HG03066 (cell line): ENCODE results near the gene AP2B1.
A peak's percentile ranks its signal among the peaks of the same experiment; 100 is the strongest.
"Not testable (repeated sequence)": the region's sequence is repeated elsewhere in the genome, so short reads cannot be mapped to it uniquely, and the experiment has no call there.

Source experiments
- ATAC-seq: cut with Tn5 transposase; IDR thresholded peaks from one replicate; pipeline ENCODE4 v1.9.1; 2021; ENCODE audit warnings: low read depth; ENCODE audit not compliant: unreplicated experiment

AP2B1 gene

GRCh38 chr17:35742896-35743477 lies 155.9 kb downstream of the AP2B1 start:
- ATAC-seq, result no peak

DNA sequence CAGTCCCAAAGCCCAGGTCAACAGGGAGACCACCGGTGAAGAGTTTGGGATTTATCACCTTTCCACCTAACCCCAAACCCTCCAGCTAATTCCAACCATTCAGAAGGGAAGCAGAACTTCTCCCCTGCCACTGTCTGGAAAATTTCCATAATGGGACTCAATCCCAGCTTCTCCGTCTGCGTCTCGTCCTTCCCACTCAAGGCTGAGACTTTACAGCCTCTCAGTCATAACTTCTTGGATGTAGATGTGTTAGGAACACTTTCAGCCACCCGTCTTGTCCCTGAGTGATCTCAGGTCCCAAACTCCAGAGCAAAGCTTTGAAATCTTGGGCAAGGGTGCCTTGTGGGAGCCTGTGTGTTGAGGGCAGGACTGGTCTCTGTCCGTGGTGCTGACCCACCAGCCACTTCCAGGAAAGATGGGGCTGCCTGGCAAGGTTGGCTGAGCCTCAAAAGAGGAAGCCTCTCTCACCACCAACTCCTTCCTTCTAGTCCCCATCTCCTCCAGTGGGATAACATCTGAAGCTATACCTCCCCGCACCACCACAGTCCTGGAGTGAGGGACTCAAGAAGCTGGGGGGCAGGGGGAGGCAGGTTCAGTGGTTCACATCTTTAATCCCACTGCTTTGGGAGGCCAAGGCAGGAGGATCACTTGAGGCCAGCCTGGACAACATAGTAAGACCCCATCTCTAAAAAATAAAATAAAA lies 156.7 kb downstream of the AP2B1 start:
- ATAC-seq, result no peak

DNA sequence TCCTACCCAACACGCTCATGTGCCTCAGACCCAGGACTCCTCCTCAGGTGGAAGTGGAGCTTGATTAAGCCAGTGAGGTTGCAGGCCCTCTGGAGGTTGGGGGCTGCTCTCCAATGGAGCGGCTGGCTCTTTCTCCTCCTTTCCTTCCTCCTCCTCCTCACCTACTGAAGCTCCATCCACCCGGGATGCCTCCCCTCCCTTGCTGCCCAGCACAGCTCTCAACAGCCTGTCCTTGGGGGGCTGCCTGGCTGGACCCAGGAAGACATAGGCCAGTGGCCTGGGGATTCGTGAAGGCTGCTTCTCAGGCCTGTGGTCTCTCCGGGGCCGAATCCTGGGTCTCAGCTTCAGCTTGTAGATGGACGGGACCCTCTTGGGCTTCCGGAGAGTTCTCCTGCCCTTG lies 157.7 kb downstream of the AP2B1 start:
- ATAC-seq, result no peak

GRCh38 chr17:35745246-35745645 lies 158.1 kb downstream of the AP2B1 start:
- no peak for ATAC-seq

DNA sequence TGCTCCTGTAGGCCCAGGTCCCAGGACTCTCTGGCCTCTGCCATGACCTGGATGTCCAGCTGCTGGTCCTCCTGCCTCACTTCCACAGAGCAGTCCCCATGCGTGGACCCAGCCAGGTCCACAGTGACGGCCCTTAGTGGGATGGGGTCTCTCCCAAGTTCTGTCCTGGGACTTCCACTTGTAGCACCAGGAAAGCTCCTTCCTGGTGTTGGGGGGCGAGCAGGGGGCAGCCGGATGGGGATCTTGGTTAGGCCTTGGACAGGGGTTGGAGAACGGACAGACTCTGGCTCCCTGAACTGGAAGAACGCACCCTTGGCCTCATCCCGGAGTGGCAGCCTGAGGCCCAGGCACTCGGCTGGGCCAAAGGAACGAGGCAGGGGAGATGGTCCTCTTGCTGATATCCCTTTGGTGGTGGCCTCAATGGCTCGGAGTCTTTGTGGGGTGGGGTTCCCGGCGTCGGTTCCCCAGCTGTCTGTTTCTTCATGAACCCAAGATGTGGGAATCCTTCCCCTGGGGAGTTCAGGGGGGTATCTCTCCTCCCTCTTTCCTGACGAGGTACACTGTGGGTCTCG lies 158.7 kb downstream of the AP2B1 start:
- no peak for ATAC-seq

DNA sequence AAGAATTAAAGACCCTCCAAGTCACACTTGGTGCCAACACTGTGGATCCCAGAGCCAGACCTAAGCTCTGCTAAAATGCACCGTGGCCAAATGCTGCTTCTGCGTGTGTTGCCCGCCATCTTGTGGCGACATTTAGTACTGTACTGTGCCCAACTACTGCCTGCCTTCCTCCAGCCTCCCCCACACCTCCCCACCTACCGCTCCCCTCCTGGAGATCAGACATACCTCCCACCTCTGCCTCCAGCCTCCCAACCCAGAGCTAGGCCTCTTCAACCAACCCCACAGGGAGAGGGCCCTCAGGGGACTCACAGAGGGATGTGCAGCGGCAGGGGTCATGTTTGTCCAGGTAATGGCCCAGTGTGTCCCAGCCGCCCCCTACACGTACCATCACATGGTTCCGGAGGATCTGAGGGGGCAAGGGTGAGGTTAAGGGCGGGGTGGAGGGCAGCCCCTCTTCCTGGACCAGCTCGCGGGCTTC lies 160.5 kb downstream of the AP2B1 start:
- no peak for ATAC-seq

GRCh38 chr17:35748341-35748841 lies 161.3 kb downstream of the AP2B1 start:
- no peak for ATAC-seq

DNA sequence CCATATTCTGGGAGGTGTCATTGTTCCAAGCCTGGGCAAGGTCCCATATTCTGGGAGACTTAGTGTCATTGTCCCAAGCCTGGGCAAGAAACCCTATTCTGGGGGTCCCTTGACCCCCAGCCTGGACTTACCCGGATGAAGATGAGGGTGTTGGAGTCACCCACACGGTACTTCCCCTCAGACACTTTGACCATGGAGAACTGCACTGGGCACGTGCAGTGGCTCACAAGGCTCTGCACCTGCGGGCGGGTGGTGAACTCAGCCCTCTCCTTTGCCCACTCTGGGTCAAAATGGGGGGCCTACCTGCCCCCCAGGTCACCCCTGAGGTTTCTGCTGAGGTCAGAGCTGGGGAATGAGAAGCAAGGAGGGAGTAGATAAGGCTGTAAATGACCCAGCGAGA lies 161.9 kb downstream of the AP2B1 start:
- ATAC-seq, result no peak

DNA sequence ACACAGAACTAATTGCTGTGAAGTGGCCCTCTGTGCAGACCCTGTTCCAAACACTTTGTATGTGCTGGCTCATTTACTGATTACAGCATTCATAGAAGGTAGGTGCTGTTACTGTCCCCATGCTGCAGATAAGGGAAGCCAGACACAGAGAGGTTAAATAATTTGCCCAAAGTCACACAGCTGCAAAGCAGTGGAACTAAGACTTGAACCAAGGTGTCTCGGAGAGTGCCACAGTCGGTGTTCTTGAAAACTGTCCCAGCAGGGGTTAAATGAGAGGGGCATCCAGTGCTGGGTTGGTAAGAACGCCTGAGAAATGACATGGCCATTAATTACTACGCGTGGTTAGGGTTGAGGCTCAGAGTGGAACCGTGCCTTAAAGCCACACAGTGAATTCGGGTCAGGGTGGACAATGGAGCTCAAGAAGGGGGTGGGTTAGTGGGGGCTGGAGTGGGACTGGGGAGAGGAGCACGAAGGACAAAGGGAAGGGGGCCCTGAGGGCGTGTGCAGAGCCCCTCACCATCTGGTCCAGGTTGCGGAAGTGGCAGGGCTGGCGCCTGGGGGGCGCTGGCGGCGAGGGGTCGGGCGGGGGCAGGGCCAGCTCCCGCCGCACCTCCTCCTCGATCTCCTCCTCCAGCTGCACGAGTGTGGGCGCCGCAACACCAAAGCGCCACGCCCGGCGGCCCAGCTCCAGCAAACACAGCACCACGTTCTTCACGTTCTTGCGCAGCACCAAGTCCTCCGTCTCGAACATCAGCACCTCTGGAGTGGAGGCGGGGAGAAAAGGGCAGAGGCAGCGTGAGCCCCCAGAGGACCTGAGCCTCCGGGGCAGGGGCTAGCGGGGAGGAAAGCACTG lies 162.7 kb downstream of the AP2B1 start:
- ATAC-seq, result no peak

DNA sequence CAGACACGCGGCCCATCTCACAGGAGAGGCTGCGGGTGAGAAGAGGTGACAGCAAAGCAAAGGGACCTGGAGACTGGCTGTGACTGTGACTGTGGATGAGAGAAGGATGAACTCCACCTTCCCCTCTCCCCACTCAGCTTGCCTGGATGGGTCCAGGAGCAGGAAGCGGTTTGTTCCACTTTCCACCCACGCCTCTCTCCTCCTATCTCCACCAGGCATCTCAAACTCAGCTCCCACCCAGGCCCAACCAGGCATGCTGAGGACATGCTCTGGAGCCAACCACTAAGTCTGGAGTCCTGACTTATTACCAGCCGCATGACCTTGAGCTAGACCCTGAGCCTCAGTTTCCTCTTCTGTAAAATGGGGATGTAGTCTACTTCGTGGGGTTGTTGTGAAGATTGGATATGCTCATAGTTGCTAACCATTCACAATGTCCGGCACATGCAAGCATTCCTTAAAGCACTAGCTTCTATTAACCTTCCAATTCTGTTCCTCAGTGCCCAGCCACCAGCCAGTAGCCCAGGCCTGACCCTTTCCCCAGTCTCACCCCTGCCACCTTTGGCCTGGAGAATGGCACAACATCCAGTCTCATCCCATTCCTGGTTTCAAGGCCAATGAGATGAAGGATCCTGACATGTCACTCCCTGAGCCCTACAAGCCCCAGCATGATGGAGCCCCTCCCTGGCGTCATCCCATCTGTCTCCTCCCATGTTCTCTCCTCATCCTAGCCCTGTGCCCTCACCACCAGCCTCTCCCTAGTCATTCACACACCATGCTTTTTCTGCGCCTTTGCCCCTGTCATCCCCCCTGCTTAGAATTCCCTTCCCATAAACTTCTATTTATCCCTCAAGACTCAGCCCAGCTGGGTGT lies 163.6 kb downstream of the AP2B1 start:
- no peak for ATAC-seq

DNA sequence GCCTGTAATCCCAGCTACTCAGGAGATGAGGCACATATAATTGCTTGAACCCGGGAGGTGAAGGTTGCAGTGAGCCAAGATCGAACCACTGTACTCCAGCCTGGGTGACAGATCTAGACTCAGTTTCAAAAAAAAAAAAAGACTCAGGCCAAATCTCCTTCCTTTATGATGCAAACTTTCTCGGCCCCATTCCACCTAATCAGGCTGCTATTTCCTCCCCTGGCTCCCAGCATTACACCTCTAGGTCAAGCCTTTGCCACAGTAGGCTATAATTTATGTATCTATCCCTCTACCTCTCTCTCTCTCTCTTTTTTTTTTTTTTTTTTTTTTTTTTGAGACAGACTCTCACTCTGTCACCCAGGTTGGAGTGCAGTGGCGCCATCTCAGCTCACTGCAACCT lies 164.4 kb downstream of the AP2B1 start:
- not testable (repeated sequence) for ATAC-seq

DNA sequence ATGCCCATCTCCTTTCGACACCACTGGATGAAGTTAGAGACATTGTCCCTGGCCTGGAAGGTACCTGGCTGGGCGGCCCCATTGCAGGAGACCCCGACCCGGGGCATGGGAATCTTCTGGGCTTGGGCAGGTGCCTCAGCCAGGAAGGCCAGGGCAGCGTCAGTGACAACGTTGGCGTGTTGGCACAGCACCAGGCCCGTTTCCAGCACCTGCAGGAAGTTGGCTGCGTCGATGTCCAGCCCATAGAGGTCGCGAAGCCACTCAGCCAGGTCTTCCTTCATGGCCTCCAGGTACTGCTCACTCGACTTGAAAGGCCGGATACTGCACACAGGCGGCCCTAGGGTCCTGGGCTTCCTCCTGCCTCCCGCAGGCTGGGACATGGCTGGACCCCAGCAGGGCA lies 165.3 kb downstream of the AP2B1 start:
- ATAC-seq, result no peak

GRCh38 chr17:35752945-35753764 lies 166.0 kb downstream of the AP2B1 start, which contains the start of gene GAS2L2:
Gene GAS2L2, minus strand, starts transcription at chr17:35753239. Its CDS starts 389 bp downstream, at chr17:35752850.
- no peak for ATAC-seq

DNA sequence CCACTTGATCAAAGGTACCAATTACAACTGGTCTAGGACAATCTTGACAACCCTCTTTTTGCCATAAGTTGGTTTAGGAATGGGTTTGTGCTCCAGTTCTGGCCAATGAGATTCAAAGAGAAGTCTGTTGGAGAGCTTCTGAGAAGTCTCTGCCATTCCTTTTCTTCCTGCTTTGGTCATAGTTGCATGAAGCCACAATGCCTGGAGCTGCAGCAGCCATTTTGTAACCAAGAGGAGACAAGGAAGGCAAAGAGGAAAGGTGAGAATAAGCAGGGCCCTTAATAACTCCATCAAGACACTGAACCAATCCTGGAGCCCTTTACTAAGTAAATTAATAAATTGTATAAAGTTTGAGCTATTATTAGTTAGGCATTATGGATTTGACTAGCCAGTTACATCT lies 170.1 kb downstream of the AP2B1 start:
- ATAC-seq, result no peak

GRCh38 chr17:35760587-35760986 lies 173.5 kb downstream of the AP2B1 start, which contains the start of gene C17orf50:
Gene C17orf50, plus strand, starts transcription at chr17:35760887. Its CDS starts 55 bp downstream, at chr17:35760942.
- no peak for ATAC-seq

DNA sequence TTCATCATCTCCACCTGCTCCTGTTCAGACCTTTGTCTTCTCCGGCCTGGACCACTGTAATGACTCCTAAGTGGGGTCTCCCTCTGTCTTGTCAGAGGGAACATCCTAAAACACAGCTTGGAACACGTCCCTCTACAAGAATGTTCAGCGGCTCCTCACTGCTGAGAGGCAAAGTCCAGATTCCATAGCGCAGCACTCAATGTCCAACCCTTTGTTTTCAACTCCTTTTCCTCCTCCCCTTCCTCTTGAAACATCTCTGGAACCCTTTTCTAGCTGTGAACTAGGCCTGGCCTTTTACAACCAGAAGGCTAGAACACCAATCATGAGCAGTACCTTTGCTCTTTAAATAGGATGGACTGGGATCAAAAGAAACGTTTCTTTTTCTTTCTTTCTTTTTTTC lies 174.5 kb downstream of the AP2B1 start:
- ATAC-seq, result no peak

GRCh38 chr17:35763767-35764122 lies 176.6 kb downstream of the AP2B1 start:
- ATAC-seq, result no peak

GRCh38 chr17:35764123-35764991 lies 177.2 kb downstream of the AP2B1 start:
- ATAC-seq, result peak; percentile 82
